ENCODE results near the gene LRTM2.

Gene LRTM2

GRCh38 chr12:1882850-1883470, 62.6 kb downstream of the LRTM2 start:
- DNase-seq, result no peak

GRCh38 chr12:1883513-1883912, 63.1 kb downstream of the LRTM2 start:
- DNase-seq, result no peak

- no peak for DNase-seq
These were observed 64.3 kb downstream of the LRTM2 start for GRCh38 chr12:1884651-1885050.

DNA sequence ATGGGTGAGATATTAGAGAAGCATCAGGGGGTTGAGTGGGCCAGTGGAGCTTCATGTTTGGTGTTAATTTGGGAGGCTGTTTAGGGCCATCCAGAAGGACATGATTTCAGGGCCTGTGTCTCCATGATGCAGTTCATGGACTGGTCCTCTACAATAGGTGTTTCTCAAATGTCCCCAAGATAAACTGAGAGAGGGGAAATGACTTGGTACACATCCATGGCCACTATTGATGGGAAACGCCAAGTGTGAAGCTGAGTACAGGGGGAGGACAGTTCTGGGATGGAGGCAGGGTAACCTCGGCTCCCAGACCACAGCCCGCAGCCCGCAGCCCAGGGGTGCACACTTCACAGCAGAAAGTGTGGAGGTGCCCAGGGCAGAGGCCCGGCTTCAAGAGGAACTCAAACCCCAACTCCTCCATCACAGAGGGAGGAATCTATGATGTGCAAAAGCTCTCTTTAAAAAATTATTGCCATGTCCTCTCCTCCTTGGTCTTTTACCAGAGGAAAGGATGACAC, 64.8 kb downstream of the LRTM2 start:
- DNase-seq, result no peak

GRCh38 chr12:1885599-1886245, 65.4 kb downstream of the LRTM2 start:
- no peak for DNase-seq
